CD14-positive monocyte (primary cell): ENCODE data around the gene PDE4B. TPM values are rescaled to one million over a fixed set of nuclear protein-coding genes. Genes with fewer than 3 reads are reported as not detected.

Source experiments
- DNase-seq, 3 donors: peaks; one replicate each; pipeline ENCODE4 v3.0.0-alpha.2; 2011 to 2022
- H2AFZ ChIP-seq: 2 replicates; pipeline ENCODE4 v1.6.0; 2012; ENCODE audit warnings: mild to moderate bottlenecking, low read depth, low read length, inconsistent platforms; ENCODE audit not compliant: insufficient read depth, poor library complexity, severe bottlenecking
- H3K27ac ChIP-seq, 2 donors: 1 replicate in 1 of 2; 2 replicates in 1 of 2; pipeline ENCODE4 v1.5.1; 2012 to 2013; ENCODE audit warnings: low read length in 2 of 2, control low read depth in 1 of 2, inconsistent platforms in 1 of 2, low read depth in 1 of 2, mild to moderate bottlenecking in 1 of 2
- H3K27me3 ChIP-seq, 2 donors: one replicate each; pipeline versions ENCODE4 v1.6.0 to v1.6.1; 2011 to 2013; ENCODE audit warnings: low read length in 2 of 2; ENCODE audit not compliant: control insufficient read depth in 2 of 2, insufficient read depth in 2 of 2
- H3K36me3 ChIP-seq, 2 donors: replicated peaks in 1 of 2; 1 replicate in 1 of 2; 2 replicates in 1 of 2; pipeline versions ENCODE4 v1.5.1 to v1.6.1; 2012 to 2013; ENCODE audit warnings: low read length in 2 of 2, control low read depth in 1 of 2, inconsistent platforms in 1 of 2, mild to moderate bottlenecking in 1 of 2; ENCODE audit not compliant: insufficient read depth in 2 of 2, control insufficient read depth in 1 of 2
- H3K4me1 ChIP-seq, 2 donors: 1 replicate in 1 of 2; 2 replicates in 1 of 2; pipeline versions ENCODE4 v1.5.1 to v1.6.1; 2012 to 2013; ENCODE audit warnings: low read length in 2 of 2, control low read depth in 1 of 2, inconsistent platforms in 1 of 2, mild to moderate bottlenecking in 1 of 2, moderate library complexity in 1 of 2; ENCODE audit not compliant: insufficient read depth in 2 of 2, control insufficient read depth in 1 of 2
- H3K4me2 ChIP-seq: replicated peaks from 2 replicates; pipeline ENCODE3; 2012; ENCODE audit warnings: low read length, moderate library complexity, mild to moderate bottlenecking; ENCODE audit not compliant: poor library complexity, severe bottlenecking; ENCODE audit errors: extremely low read depth
- H3K4me3 ChIP-seq, 3 experiments: fragments of 200-600 bp in 1 of 3; sonication (generic) in 1 of 3; replicated peaks in 1 of 3; 1 replicate in 2 of 3; 2 replicates in 1 of 3; pipeline ENCODE4 v1.5.1; 2011 to 2013; ENCODE audit warnings: low read length in 3 of 3, mild to moderate bottlenecking in 3 of 3, control low read depth in 2 of 3, low read depth in 2 of 3, inconsistent platforms in 1 of 3, moderate library complexity in 1 of 3
- H3K79me2 ChIP-seq: 2 replicates; pipeline ENCODE4 v1.6.0; 2012; ENCODE audit warnings: mild to moderate bottlenecking, control low read depth, inconsistent platforms, low read length, moderate library complexity; ENCODE audit not compliant: insufficient read depth
- H3K9ac ChIP-seq: 2 replicates; pipeline ENCODE4 v1.6.0; 2017; ENCODE audit warnings: low read length, mild to moderate bottlenecking; ENCODE audit not compliant: insufficient read depth, poor library complexity, severe bottlenecking
- H3K9me3 ChIP-seq, 2 donors: replicated peaks in 1 of 2; 1 replicate in 1 of 2; 2 replicates in 1 of 2; pipeline versions ENCODE4 v1.5.1 to v1.6.1; 2012 to 2013; ENCODE audit warnings: low read length in 2 of 2, control low read depth in 1 of 2; ENCODE audit not compliant: control insufficient read depth in 1 of 2, insufficient read depth in 1 of 2
- H4K20me1 ChIP-seq: 2 replicates; pipeline ENCODE4 v1.6.0; 2012; ENCODE audit warnings: mild to moderate bottlenecking, low read length, control low read depth, moderate library complexity; ENCODE audit not compliant: insufficient read depth
- H3K27ac Mint-ChIP-seq, 7 donors: one replicate each; pipeline ENCODE4 v1.8.0; 2020; ENCODE audit warnings: mild to moderate bottlenecking in 7 of 7, mixed read lengths in 7 of 7, moderate library complexity in 6 of 7, inconsistent platforms in 2 of 7
- H3K27me3 Mint-ChIP-seq, 3 donors: one replicate each; pipeline ENCODE4 v1.8.0; 2021 to 2022; ENCODE audit warnings: low read depth in 3 of 3, mild to moderate bottlenecking in 3 of 3, mixed read lengths in 3 of 3, moderate library complexity in 3 of 3, inconsistent platforms in 1 of 3
- H3K36me3 Mint-ChIP-seq, 2 donors: one replicate each; pipeline ENCODE4 v1.8.0; 2020; ENCODE audit warnings: mixed read lengths in 2 of 2, inconsistent platforms in 1 of 2, mild to moderate bottlenecking in 1 of 2
- H3K4me1 Mint-ChIP-seq: one replicate; pipeline ENCODE4 v1.8.0; 2020; ENCODE audit warnings: mild to moderate bottlenecking, mixed read lengths
- H3K4me3 Mint-ChIP-seq, 2 donors: one replicate each; pipeline ENCODE4 v1.8.0; 2020; ENCODE audit warnings: mild to moderate bottlenecking in 2 of 2, mixed read lengths in 2 of 2, moderate library complexity in 1 of 2
- H3K9me3 Mint-ChIP-seq, 7 donors: one replicate each; pipeline ENCODE4 v1.8.0; 2020 to 2022; ENCODE audit warnings: mixed read lengths in 7 of 7, mild to moderate bottlenecking in 6 of 7, moderate library complexity in 6 of 7, inconsistent platforms in 2 of 7
- WGBS: methylation state at CpG from one replicate; pipeline ENCODE4 v1.1.5; 2013; ENCODE audit warnings: missing lambda C conversion rate; ENCODE audit not compliant: insufficient coverage; 5-methylcytosine and 5-hydroxymethylcytosine counted together
- intact Hi-C, 2 donors: fragments of 100-400 bp; cut with micrococcal nuclease; formaldehyde crosslinking; loops; one replicate each; pipeline versions ENCODE4 v1.15.0 to v1.15.1; 2023
- polyA plus RNA-seq, 3 donors: library from polyadenylated mRNA; depleted of rRNA in 1 of 3; unstranded in 2 of 3; stranded (reverse) in 1 of 3; fragments of 300-500 nt in 2 of 3; fragments of >200 nt in 1 of 3; fragmentation: Illumina TruSeq in 2 of 3; gene quantifications; 1 replicate in 2 of 3; 2 replicates in 1 of 3; pipeline ENCODE4 v1.2.3, GENCODE V29; 2012 to 2021
- TF ChIP-seq, protein P1 (sequence below): fragments of 200-600 bp; IDR thresholded peaks from one replicate; pipeline ENCODE4 v1.8.0; 2022; ENCODE audit warnings: antibody characterized with exemption, mild to moderate bottlenecking

The PDE4B gene
- polyA plus RNA-seq, 3 donors, result 17.2 to 52.8 (median 25.2) TPM

DNA sequence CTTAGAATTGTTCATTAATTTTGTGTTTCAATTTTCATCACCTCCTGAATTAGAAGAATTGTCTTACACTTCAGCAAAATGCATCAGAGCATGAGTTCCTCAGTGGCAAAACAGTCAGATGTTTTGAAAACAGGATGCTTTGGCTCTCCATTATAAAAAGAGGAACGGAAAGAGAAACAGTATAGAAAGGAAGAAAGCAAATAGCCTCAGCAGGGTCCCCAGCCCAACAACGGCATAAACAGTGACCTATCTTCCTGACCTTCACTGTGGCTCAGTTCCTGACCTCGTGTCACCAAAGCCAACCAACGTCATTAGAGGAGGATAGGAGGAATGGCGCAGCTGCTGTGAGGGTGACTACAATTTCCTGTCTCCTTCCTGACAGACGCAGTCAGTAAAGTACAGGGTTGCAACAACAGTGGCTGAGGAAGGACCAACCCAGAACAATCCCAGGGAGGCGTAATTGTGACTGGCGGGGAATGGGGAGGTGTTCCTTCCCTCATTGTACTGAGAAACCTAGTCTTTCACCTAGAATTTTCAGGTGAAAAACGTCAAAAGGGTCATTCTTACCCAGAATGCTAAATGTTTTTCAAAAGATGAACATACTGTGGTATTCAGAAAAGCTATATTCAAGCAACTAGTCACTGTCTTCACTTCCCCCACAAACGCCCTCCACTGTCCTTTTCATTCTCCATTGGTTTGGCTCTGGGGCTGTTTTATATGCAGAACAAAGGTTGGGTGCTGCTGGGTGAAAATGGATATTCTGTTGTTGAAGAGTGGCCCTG lies 543.4 kb downstream of the PDE4B start:
- Histone ChIP-seq H3K27me3 (no peaks in the 10 kb centered on the region), H3K4me2 (peak overlapping the region; percentile 81), H3K4me3 (peak overlapping the region; percentile 17 to 99 (median 99)), H3K27ac (peak overlapping the region; percentile 75 to 99), H3K79me2 (peaks cover 80% of the 10 kb centered on the region), H3K9ac (peak overlapping the region; percentile 54), H3K36me3 (no peaks in the 10 kb centered on the region), H3K9me3 (no peaks in the 10 kb centered on the region), H3K4me1 (peaks cover 52 to 81% of the 10 kb centered on the region in 2 donors), H2AFZ (no peak overlapping the region), H4K20me1 (peaks cover 17% of the 10 kb centered on the region)
- WGBS, result 0% methylated on average over 4 of the region's 10 CpGs
- peak overlapping the region; percentile 86 to 97 for H3K4me3 Mint-ChIP-seq
- peaks cover 0 to 2% (median 0%) of the 10 kb centered on the region in 7 donors for H3K9me3 Mint-ChIP-seq
- H3K27me3 Mint-ChIP-seq, result no peaks in the 10 kb centered on the region
- TF ChIP-seq, protein P1, sequence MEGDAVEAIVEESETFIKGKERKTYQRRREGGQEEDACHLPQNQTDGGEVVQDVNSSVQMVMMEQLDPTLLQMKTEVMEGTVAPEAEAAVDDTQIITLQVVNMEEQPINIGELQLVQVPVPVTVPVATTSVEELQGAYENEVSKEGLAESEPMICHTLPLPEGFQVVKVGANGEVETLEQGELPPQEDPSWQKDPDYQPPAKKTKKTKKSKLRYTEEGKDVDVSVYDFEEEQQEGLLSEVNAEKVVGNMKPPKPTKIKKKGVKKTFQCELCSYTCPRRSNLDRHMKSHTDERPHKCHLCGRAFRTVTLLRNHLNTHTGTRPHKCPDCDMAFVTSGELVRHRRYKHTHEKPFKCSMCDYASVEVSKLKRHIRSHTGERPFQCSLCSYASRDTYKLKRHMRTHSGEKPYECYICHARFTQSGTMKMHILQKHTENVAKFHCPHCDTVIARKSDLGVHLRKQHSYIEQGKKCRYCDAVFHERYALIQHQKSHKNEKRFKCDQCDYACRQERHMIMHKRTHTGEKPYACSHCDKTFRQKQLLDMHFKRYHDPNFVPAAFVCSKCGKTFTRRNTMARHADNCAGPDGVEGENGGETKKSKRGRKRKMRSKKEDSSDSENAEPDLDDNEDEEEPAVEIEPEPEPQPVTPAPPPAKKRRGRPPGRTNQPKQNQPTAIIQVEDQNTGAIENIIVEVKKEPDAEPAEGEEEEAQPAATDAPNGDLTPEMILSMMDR, result no peak
- intact Hi-C loops, result loop anchor here (5.0 to 10.0 kb wide), 4 partner anchors 36 to 101 kb away; no protein-coding TSS in a partner anchor
- H3K4me1 Mint-ChIP-seq, result peaks cover 49% of the 10 kb centered on the region
- peak; percentile 98 to 100 (median 99) for DNase-seq
- peaks cover 13 to 14% of the 10 kb centered on the region in 2 donors for H3K36me3 Mint-ChIP-seq
- peak overlapping the region; percentile 96 to 100 (median 99) for H3K27ac Mint-ChIP-seq

DNA sequence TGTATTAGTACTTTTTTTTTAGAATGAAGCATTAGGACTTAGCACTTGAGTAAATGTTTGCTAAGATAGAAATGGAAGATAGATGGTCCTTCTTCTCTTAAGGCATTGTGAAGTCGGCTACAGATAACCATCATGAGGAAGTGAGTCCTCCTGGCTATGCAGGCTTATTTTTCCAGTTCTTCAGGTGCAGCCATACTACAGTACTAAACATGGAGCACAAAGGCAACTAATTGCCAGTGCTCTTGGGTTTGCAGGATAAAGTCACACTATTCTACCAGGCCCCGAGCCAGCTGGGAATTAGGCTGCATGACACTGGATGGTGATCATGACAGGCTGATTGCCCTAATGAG lies 543.9 kb downstream of the PDE4B start:
- Mint-ChIP-seq H3K9me3 (peaks cover 0 to 2% (median 0%) of the 10 kb centered on the region in 7 donors), H3K27ac (peak overlapping the region; percentile 96 to 100 (median 99)), H3K4me3 (peak overlapping the region; percentile 86 to 97), H3K36me3 (peaks cover 14 to 16% of the 10 kb centered on the region in 2 donors), H3K27me3 (no peaks in the 10 kb centered on the region), H3K4me1 (peaks cover 49% of the 10 kb centered on the region)
- peak in 2 of 3 donors; percentile 53 to 61 for DNase-seq
- TF ChIP-seq, protein P1, result no peak
- peak overlapping the region; percentile 81 for H3K4me2 ChIP-seq
- peaks cover 17% of the 10 kb centered on the region for H4K20me1 ChIP-seq
- H3K27ac ChIP-seq, result peak overlapping the region; percentile 75 to 99
- peaks cover 86% of the 10 kb centered on the region for H3K79me2 ChIP-seq
- no peak overlapping the region for H2AFZ ChIP-seq
- H3K9me3 ChIP-seq, result no peaks in the 10 kb centered on the region
- no peaks in the 10 kb centered on the region for H3K27me3 ChIP-seq
- peaks cover 48 to 81% of the 10 kb centered on the region in 2 donors for H3K4me1 ChIP-seq
- peak overlapping the region; percentile 48 for H3K9ac ChIP-seq
- WGBS, result 0% methylated on average over 1 of the region's 2 CpGs
- no peaks in the 10 kb centered on the region for H3K36me3 ChIP-seq
- intact Hi-C loops, result loop anchor here (5.0 to 10.0 kb wide), 4 partner anchors 36 to 101 kb away; no protein-coding TSS in a partner anchor
- H3K4me3 ChIP-seq, result peak overlapping the region; percentile 17 to 99 (median 43)
